Effector memory CD4-positive, alpha-beta T cell (primary cell): ENCODE data around the gene AAK1.
"Not testable (repeated sequence)": the region's sequence is repeated elsewhere in the genome, so short reads cannot be mapped to it uniquely, and the experiment has no call there.

Experiments
- DNase-seq, 3 donors: peaks; one replicate each; pipeline ENCODE4 v3.0.0-alpha.2; 2020
- H3K27ac ChIP-seq: 2 replicates; pipeline ENCODE4 v1.7.0; 2013; ENCODE audit warnings: mild to moderate bottlenecking, low read length, moderate library complexity; ENCODE audit not compliant: insufficient read depth, poor library complexity, severe bottlenecking
- H3K27me3 ChIP-seq: replicated peaks from 2 replicates; pipeline ENCODE4 v1.7.0; 2013; ENCODE audit warnings: mild to moderate bottlenecking, low read length; ENCODE audit not compliant: insufficient read depth, control insufficient read depth, poor library complexity, severe bottlenecking
- H3K36me3 ChIP-seq: 2 replicates; pipeline ENCODE4 v1.7.0; 2013; ENCODE audit warnings: mild to moderate bottlenecking, low read length, moderate library complexity; ENCODE audit not compliant: control insufficient read depth, insufficient read depth
- H3K4me1 ChIP-seq: 2 replicates; pipeline ENCODE4 v1.7.0; 2013; ENCODE audit warnings: low read length, mild to moderate bottlenecking; ENCODE audit not compliant: control insufficient read depth, insufficient read depth, poor library complexity, severe bottlenecking
- H3K4me3 ChIP-seq: 2 replicates; pipeline ENCODE4 v1.7.0; 2013; ENCODE audit warnings: low read length, low read depth, mild to moderate bottlenecking; ENCODE audit not compliant: insufficient read depth, poor library complexity, severe bottlenecking
- H3K9me3 ChIP-seq: 2 replicates; pipeline ENCODE4 v1.7.0; 2013; ENCODE audit warnings: mild to moderate bottlenecking, low read length, moderate library complexity; ENCODE audit not compliant: control insufficient read depth

Gene AAK1

GRCh38 chr2:69439499-69439898, 204.0 kb downstream of the AAK1 start:
- H3K9me3 ChIP-seq, H3K27ac ChIP-seq, H3K4me3 ChIP-seq, DNase-seq, H3K27me3 ChIP-seq, H3K4me1 ChIP-seq, H3K36me3 ChIP-seq: not testable (repeated sequence)

GRCh38 chr2:69438580-69438979, 205.0 kb downstream of the AAK1 start:
- peaks cover 6% of the 10 kb centered on the region for H3K4me1 ChIP-seq
- H3K9me3 ChIP-seq: no peaks in the 10 kb centered on the region
- DNase-seq: no peak
- H3K4me3 ChIP-seq: no peak overlapping the region
- H3K36me3 ChIP-seq: no peaks in the 10 kb centered on the region
- peak overlapping the region; percentile 85 for H3K27ac ChIP-seq
- H3K27me3 ChIP-seq: no peaks in the 10 kb centered on the region

DNA sequence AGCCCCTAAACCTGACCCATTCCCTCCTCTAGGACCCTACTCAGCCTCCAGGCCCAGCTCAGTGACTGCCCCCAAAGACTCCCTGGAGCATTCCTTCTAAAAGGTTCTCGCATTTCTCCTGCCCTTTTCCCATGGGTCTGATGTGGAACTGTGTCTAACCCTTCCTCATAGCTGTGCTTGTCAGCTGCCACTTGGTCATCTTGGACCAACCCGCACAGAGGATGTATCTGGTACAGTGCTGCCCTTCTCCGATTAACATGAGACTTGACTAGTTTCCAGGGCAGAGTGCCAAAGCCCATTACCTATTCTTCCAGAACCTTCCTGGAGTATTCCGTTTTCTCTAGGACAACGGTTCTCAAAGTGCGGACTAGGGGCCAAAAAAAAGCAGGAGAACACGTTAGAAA, 205.8 kb downstream of the AAK1 start:
- Histone ChIP-seq H3K4me3 (peak overlapping the region; percentile 73), H3K4me1 (peaks cover 6% of the 10 kb centered on the region), H3K27me3 (no peaks in the 10 kb centered on the region), H3K36me3 (no peaks in the 10 kb centered on the region), H3K9me3 (no peaks in the 10 kb centered on the region), H3K27ac (peak overlapping the region; percentile 85)
- DNase-seq: no peak

DNA sequence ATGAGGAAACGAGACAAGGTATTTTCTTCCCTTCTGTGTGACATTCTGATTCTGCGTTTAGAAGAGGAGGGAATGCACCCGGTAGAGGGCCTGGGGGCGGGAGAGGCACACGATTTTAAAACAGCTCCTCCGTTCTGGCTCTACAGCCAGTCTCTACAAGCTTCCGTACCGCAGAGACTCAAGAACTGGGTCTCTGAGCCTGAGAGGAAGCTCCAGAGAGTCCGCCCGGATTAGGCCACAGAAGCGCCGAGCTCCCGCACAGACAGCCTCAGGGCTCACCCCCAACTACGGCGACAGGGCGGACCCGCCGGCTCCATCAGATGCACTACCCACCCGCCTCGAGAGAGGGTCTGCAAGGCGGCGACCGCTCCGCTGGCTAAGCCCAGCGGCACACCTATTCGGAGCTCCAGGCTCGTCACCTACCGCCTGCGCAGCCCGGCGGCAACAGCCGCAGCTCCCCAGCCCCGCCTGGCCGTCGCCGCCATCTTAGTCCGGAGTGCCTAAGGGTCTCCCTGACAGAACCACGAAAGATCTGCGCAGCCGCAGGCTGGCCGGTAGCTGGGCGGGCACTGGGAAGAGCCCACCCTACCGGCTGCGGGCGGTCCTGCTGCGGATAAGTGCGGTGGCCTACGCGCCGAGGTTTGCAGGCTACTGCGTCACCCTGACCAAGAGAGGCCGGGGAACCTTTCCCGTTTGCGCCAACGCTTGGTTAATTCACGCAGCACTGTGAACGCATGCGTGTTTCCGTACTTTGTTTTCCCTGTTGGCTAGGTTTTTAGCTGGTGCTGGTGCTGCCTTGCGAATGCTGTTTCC, 206.4 kb downstream of the AAK1 start, which contains the start of gene NFU1:
Gene NFU1 (minus strand): TSS at position 498 of the 813 bp plus-strand sequence. CDS start 13 bp downstream, at position 485.
- H3K9me3 ChIP-seq: no peaks in the 10 kb centered on the region
- H3K36me3 ChIP-seq: no peaks in the 10 kb centered on the region
- peak within 1 kb of the TSS; percentile 73 for H3K4me3 ChIP-seq
- H3K4me1 ChIP-seq: peaks cover 6% of the 10 kb centered on the region
- H3K27ac ChIP-seq: peak within 1 kb of the TSS; percentile 85
- peak; percentile 78 to 81 (median 81) for DNase-seq
- no peaks in the 10 kb centered on the region for H3K27me3 ChIP-seq

DNA sequence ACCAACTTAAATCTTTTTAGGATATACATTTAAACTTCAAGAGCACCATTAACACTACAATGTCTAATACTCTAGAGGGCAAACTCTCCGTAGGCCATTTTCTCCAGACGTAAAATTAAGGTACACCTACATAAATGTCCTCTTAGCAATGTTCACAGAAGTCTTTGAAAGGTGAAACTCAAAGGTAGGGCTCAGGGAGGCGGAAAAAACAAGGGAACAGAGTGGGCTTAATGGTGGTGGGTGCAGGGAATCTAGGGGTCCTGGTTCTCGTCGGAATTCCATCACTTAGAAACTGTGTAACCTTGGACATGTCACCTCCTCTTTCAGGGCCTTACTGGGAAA, 207.0 kb downstream of the AAK1 start:
- no peaks in the 10 kb centered on the region for H3K27me3 ChIP-seq
- peaks cover 9% of the 10 kb centered on the region for H3K4me1 ChIP-seq
- H3K36me3 ChIP-seq: no peaks in the 10 kb centered on the region
- H3K9me3 ChIP-seq: no peaks in the 10 kb centered on the region
- peak overlapping the region; percentile 73 for H3K4me3 ChIP-seq
- DNase-seq: no peak
- peak overlapping the region; percentile 85 for H3K27ac ChIP-seq

GRCh38 chr2:69434753-69435152, 208.8 kb downstream of the AAK1 start:
- Histone ChIP-seq H3K4me3 (no peak overlapping the region), H3K4me1 (peaks cover 9% of the 10 kb centered on the region), H3K36me3 (peaks cover 6% of the 10 kb centered on the region), H3K27me3 (no peaks in the 10 kb centered on the region), H3K9me3 (no peaks in the 10 kb centered on the region), H3K27ac (no peak overlapping the region)
- no peak for DNase-seq

DNA sequence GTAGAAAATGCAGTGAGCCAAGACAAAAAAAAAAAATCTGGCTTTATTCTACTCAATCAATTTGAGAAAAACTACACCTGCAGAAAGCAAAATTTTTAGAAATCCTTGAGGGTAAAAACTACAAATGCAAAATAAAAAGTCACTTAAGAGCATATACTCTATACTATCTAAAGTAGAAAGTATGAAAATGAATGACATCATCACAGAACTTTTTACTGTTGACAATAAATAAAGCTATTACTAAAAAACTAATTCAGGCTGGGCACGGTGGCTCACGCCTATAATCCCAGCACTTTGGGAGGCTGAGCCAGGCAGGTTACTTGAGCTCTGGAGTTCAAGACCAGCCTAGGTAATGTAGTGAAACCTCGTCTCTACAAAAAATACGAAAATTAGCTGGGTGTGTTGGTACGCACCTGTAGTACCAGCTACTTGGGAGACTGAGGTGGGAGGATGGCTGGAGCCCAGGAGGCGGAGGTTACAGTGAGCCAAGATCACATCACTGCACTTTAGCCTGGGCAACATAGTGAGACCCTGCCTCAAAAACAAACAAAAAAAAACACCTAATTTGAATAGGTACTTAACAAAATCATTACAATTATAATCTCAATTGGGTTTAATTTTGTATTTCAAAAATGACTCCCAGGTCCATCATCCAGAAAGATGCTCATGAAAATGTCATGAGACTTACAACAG, 213.9 kb downstream of the AAK1 start:
- peaks cover 3% of the 10 kb centered on the region for H3K4me1 ChIP-seq
- no peak overlapping the region for H3K4me3 ChIP-seq
- H3K36me3 ChIP-seq: peaks cover 21% of the 10 kb centered on the region
- no peaks in the 10 kb centered on the region for H3K9me3 ChIP-seq
- H3K27me3 ChIP-seq: no peaks in the 10 kb centered on the region
- no peak for DNase-seq
- no peak overlapping the region for H3K27ac ChIP-seq

- peaks cover 21% of the 10 kb centered on the region for H3K36me3 ChIP-seq
- peaks cover 3% of the 10 kb centered on the region for H3K4me1 ChIP-seq
- no peak overlapping the region for H3K4me3 ChIP-seq
- H3K27me3 ChIP-seq: no peaks in the 10 kb centered on the region
- no peaks in the 10 kb centered on the region for H3K9me3 ChIP-seq
- H3K27ac ChIP-seq: no peak overlapping the region
- no peak for DNase-seq
These were observed 214.6 kb downstream of the AAK1 start for GRCh38 chr2:69428981-69429380.

- Histone ChIP-seq H3K4me3 (no peak overlapping the region), H3K36me3 (peaks cover 15% of the 10 kb centered on the region), H3K9me3 (no peaks in the 10 kb centered on the region), H3K4me1 (no peaks in the 10 kb centered on the region), H3K27me3 (no peaks in the 10 kb centered on the region), H3K27ac (no peak overlapping the region)
- DNase-seq: no peak
These were observed 219.1 kb downstream of the AAK1 start for GRCh38 chr2:69424419-69424818.

DNA sequence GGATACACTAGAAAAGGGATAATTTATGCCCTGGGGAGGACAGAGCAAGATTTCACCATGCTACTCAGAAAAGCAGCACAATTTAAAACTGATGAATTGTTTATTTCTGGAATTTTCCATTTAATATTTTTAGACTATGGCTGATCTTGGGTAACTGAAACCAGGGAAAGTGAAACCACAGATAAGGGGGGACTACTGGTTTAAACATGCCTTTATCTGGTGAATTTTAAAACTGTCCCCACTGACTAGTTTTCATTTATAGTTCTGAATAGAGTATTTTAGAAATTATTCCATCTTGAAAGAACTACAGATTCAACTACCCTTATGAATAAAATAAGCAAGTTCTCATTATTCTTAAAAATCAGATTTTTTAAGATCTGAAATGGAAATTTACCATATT, 221.3 kb downstream of the AAK1 start:
- no peak for DNase-seq
- H3K27me3 ChIP-seq: no peaks in the 10 kb centered on the region
- H3K9me3 ChIP-seq: no peaks in the 10 kb centered on the region
- no peaks in the 10 kb centered on the region for H3K4me1 ChIP-seq
- H3K36me3 ChIP-seq: peaks cover 12% of the 10 kb centered on the region
- no peak overlapping the region for H3K4me3 ChIP-seq
- no peak overlapping the region for H3K27ac ChIP-seq
